Measurements from ENCODE around the gene ANKDD1A. TPM values are rescaled to one million over a fixed set of nuclear protein-coding genes. Genes with fewer than 3 reads are reported as not detected.

The ANKDD1A gene
- 1 to 10 TPM; 4.2 to 9.5 (median 6.2) TPM for polyA plus RNA-seq (ENCODE audit: insufficient read length in 4 of 4)

GRCh38 chr15:64911311-64912186, at the start of gene ANKDD1A:
ANKDD1A (plus strand) TSS chr15:64911902; CDS start chr15:64911931, 29 bp downstream.
- DNase-seq (ENCODE audit: low read depth in 4 of 4, low spot score in 2 of 4): peak in 2 of 4 donors; percentile 53 to 66

GRCh38 chr15:64861960-64862359, 49.7 kb upstream of the ANKDD1A start:
- no peak for DNase-seq (ENCODE audit: low read depth in 4 of 4, low spot score in 2 of 4)

DNA sequence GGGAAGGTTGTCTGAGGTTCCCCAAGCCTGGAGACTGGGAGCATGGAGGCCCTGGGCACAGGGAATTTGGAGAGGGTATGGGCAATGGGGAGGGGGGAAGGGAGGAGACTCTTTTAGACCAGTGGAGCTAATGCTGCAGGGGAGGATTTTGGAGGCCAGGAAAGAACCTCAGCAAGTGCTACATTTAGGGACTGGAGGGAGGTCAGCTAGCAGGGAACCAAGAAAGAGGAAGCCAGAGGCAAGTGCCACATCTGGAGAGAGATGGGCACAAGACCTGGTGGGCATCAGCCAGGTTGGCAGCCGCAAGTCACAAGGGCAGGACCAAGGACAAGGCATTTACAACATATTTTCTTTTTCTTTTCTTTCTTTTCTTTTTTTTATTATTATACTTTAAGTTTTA, 49.3 kb upstream of the ANKDD1A start:
- no peak for DNase-seq (ENCODE audit: low read depth in 4 of 4, low spot score in 2 of 4)

DNA sequence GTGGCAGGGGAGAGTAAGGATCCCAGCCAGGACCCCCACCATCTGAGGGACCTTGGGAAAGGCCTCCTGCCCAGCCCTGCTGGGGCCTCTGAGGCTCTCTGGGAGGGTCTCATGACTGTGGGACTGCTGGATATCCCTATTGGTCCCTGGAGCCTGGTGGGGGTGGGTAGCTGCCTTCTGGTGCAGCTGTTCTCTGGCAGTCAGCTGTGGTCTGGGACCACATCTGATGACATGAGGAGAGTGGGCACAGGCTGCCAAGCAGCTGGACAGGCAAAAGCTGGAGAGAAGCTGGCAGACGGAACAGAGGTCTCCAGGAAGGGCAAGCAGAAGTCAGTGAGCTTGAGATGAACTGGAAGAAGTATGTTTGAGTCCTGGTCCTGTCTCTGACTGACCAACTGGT, 47.6 kb upstream of the ANKDD1A start:
- DNase-seq (ENCODE audit: low read depth in 4 of 4, low spot score in 2 of 4): no peak

DNA sequence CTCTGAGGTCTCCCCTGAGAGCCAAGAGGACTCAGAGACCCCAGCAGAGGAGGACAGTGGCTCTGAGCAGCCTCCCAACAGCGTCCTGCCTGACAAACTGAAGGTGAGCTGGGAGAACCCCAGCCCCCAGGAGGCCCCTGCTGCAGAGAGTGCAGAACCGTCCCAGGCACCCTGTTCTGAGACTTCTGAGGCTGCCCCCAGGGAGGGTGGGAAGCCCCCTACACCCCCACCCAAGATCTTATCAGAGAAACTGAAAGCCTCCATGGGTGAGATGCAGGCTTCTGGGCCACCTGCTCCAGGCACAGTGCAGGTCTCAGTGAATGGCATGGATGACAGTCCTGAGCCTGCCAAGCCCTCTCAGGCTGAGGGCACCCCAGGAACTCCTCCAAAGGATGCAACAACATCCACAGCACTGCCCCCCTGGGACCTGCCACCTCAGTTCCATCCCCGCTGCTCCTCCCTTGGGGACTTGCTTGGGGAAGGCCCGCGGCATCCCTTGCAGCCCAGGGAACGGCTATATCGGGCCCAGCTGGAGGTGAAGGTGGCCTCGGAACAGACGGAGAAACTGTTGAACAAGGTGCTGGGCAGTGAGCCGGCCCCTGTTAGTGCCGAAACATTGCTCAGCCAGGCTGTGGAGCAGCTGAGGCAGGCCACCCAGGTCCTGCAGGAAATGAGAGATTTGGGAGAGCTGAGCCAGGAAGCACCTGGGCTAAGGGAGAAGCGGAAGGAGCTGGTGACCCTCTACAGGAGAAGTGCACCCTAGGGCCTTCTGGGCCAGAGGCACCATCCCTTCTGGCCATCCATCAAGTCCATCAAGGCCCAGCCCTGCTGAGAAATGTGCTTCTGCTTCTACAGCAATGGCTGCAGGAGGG, 46.3 kb upstream of the ANKDD1A start:
- no peak for DNase-seq (ENCODE audit: low read depth in 4 of 4, low spot score in 2 of 4)

DNA sequence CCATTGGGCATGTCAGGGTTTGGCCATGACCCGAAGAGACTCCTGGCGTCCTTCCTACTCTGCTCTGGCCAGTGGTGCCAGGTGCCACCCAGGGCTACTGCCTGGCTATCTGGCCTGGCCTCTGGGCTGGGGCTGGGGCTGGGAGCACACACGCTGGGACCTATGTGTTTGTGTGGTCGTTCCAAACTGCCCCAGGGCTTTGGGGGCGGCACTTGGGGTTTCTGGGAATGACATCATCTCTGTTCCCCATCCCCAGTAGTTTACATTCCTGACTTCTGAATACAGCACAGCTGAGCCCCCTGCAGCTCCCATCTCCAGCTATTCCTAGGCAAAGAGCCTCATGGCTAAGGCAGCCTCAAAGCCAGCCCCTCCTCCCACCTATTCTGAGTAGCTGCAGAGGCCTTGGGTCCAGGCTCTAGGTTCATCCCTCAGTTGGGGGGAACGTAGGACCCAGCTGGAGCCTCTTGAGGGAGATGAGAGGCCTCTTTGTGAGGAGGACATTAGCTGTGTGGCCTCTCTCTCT, 45.6 kb upstream of the ANKDD1A start:
- DNase-seq (ENCODE audit: low read depth in 4 of 4, low spot score in 2 of 4): no peak

- DNase-seq (ENCODE audit: low read depth in 4 of 4, low spot score in 2 of 4): no peak
Measured at GRCh38 chr15:64869501-64869900, 42.2 kb upstream of the ANKDD1A start.

- DNase-seq (ENCODE audit: low read depth in 4 of 4, low spot score in 2 of 4): no peak
Measured at GRCh38 chr15:64870353-64870752, 41.3 kb upstream of the ANKDD1A start.

DNA sequence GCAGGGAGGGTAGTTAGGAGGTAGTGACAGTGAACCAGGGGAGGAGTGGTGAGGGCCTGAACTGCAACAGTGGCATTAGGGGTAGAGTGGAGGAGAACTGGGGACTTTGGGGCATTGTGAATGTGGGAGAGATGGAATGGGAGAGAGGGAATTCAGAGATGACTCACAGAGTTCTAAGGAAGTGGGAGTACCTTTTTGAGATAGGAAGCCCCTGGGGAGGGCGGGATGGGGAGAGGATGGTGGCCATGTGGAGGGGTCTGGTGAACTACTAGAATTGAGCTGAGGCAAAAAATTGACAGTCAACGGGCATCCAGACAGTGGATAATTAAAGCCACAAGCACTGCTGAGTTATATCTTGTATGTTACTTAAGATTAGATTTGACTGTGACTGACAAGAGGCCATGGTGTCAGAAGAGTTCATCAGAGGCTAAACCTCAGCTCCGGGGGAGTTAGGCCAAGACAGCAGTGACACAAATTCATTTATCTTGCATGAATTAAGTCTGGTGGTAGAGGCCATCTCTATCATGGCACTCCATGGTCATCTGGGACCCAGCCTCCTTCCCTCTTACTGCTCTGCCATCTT, 36.0 kb upstream of the ANKDD1A start:
- DNase-seq (ENCODE audit: low read depth in 4 of 4, low spot score in 2 of 4): no peak

DNA sequence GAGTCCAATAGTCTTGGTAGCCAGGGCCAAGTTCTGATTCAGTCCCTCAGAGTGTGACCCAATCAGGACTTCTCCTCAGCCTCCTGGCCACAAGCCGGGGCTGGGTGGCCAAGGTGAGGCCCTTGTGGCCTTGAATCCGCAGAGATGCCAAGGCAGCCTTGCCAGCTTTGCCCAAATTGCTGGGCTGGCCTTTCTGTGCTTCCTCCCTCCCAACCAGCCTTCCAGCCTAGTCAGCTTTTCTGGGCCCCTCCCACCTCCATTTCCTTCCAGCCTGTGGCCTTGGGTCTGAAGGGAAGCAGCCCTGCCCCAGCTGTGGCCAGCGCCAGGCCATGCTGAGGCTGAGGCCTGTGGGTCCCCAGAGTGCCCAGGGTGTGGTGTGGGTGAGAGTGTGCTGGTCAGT, 34.3 kb upstream of the ANKDD1A start:
- DNase-seq (ENCODE audit: low read depth in 4 of 4, low spot score in 2 of 4): no peak

GRCh38 chr15:64878705-64879104, 33.0 kb upstream of the ANKDD1A start:
- DNase-seq (ENCODE audit: low read depth in 4 of 4, low spot score in 2 of 4): no peak

DNA sequence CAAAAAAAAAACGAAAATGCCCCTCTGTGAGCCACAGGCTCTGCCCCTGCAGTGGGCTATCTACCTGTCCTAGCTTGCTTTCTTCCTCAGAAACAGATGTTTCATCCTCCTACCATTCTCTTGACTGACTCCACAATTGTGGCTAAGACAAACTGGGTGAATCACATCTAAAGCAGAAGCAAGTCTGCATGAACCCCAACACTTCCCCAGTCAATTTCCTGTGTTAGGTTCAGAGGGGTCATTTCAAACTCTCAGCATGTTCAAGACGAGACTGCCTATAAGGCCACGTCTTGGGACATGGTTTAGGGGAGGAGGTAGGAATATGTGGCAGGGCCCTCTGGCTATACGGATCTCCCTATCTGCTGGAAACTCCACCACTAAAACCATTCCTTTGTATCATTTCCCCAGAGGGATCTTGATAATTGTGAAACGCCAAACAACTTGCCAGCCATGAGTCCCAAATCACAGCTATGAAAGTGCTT, 28.6 kb upstream of the ANKDD1A start:
- DNase-seq (ENCODE audit: low read depth in 4 of 4, low spot score in 2 of 4): no peak

DNA sequence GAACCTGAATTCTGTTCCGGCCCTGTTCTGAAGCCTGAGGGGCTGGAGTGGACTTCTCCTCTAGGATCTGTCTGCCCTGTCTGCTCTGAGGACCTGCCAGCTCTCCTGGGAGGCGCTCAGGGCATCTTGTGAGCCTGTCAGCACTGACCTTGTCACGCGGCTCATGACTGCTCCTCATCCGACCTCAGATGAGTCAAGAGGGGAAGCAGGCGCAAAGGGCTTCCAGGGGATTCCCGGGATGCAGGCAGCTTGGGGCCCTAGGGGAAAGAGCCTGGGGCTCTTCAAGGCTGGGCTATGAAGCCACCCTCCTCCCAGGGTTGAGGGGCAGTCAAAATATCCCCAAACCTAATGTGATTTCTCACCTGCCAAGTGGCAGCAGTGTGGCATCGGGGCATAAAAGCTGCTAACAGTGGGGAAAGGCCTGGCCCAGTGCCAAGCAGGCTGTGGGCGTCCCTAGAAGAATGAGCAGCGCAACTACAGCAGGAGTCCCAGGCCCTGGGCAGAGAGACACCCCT, 27.6 kb upstream of the ANKDD1A start:
- DNase-seq (ENCODE audit: low read depth in 4 of 4, low spot score in 2 of 4): no peak

- no peak for DNase-seq (ENCODE audit: low read depth in 4 of 4, low spot score in 2 of 4)
Measured at GRCh38 chr15:64884679-64885078, 27.0 kb upstream of the ANKDD1A start.

- no peak for DNase-seq (ENCODE audit: low read depth in 4 of 4, low spot score in 2 of 4)
Measured at GRCh38 chr15:64888336-64888735, 23.4 kb upstream of the ANKDD1A start.

DNA sequence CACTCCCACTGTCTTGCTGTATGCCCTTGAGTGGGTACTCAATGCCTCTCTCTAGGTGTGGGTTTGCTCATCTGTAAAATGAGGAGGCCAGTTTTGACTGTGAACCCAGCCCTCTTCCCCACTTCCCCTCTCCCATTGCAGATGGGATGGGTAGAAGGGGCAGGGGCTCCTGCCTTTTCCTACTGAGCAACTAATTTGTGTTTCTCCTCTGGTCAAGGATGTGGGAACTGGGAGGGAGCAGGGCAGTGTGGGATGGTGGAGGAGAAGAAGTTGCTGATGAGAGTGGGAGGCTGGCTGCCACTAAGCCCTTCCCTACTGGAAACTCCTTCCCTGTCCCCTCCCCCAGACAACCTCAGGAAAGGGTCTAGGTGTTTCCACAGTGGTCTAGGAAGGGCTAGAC, 20.1 kb upstream of the ANKDD1A start:
- DNase-seq (ENCODE audit: low read depth in 4 of 4, low spot score in 2 of 4): no peak

GRCh38 chr15:64892847-64893403, 18.8 kb upstream of the ANKDD1A start:
- no peak for DNase-seq (ENCODE audit: low read depth in 4 of 4, low spot score in 2 of 4)

GRCh38 chr15:64893481-64894394, 18.0 kb upstream of the ANKDD1A start:
- DNase-seq (ENCODE audit: low read depth in 4 of 4, low spot score in 2 of 4): peak; percentile 91 to 99 (median 95)

DNA sequence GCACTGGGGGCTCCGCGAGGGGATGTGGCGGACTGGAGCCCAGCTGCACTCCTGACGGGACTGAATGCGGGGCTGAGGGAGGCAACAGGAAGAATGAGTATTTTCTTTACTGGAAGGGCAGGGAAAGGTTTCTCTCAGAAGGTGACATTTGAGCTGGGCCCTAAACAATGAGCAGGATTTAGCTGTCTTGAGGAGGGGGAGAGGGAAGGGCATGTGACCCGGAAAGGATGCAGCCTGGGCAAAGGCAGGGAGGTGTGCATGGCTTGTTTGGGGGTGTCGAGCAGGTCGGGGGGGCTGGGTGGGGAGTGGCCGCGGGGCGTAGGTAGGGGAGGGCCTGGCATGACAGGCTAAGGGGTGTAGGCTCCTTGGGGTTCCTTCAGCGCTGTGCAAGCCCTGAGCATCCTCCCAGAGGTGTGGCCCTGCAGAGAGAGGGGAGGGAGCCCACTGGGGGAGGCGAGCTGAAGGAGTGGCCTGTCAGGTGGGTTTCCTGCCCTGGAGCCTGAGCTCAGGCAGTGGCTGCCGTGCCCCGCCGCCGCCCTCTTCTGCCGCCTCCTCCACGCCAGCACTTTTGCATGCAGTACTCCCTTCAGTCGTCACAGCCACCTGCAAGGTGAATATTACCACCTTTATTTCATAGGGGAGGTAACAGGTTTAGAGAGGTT, 17.2 kb upstream of the ANKDD1A start:
- DNase-seq (ENCODE audit: low read depth in 4 of 4, low spot score in 2 of 4): no peak
